Cerebellar nuclear complex (tissue), 1 donor: ENCODE results near the gene TCERG1L.
"Not testable (repeated sequence)": the region's sequence is repeated elsewhere in the genome, so short reads cannot be mapped to it uniquely, and the experiment has no call there.

Experiments
- DNase-seq, 2 experiments: peaks; one replicate each; lab custom pipeline; 2025; lab: John Stamatoyannopoulos, UW

TCERG1L gene

GRCh38 chr10:131248376-131249165 is 63.0 kb downstream of the TCERG1L start:
- DNase-seq = no peak

- DNase-seq = no peak
These were observed 63.6 kb downstream of the TCERG1L start for GRCh38 chr10:131247873-131248272.

GRCh38 chr10:131246775-131247174 is 64.7 kb downstream of the TCERG1L start:
- DNase-seq = no peak

GRCh38 chr10:131246089-131246488 is 65.4 kb downstream of the TCERG1L start:
- no peak for DNase-seq

GRCh38 chr10:131245475-131246059 is 66.0 kb downstream of the TCERG1L start:
- no peak for DNase-seq

GRCh38 chr10:131244836-131245235 is 66.7 kb downstream of the TCERG1L start:
- DNase-seq = no peak

- no peak for DNase-seq
These were observed 68.4 kb downstream of the TCERG1L start for GRCh38 chr10:131243076-131243475.

GRCh38 chr10:131242007-131242406 is 69.5 kb downstream of the TCERG1L start:
- no peak for DNase-seq

- no peak for DNase-seq
These were observed 70.8 kb downstream of the TCERG1L start for GRCh38 chr10:131240691-131241090.

- no peak for DNase-seq
These were observed 71.6 kb downstream of the TCERG1L start for GRCh38 chr10:131239926-131240325.

- no peak for DNase-seq
These were observed 72.1 kb downstream of the TCERG1L start for GRCh38 chr10:131239450-131239849.

- no peak for DNase-seq
These were observed 72.7 kb downstream of the TCERG1L start for GRCh38 chr10:131238669-131239280.

GRCh38 chr10:131237991-131238651 is 73.4 kb downstream of the TCERG1L start:
- no peak for DNase-seq

- DNase-seq = not testable (repeated sequence)
These were observed 76.9 kb downstream of the TCERG1L start for GRCh38 chr10:131234606-131235005.

- no peak for DNase-seq
These were observed 77.8 kb downstream of the TCERG1L start for GRCh38 chr10:131233611-131234258.

- DNase-seq = peak in 1 of 2 experiments; percentile 58
These were observed 79.5 kb downstream of the TCERG1L start for GRCh38 chr10:131231965-131232541.

GRCh38 chr10:131231323-131231964 is 80.1 kb downstream of the TCERG1L start:
- DNase-seq = no peak

- DNase-seq = no peak
These were observed 80.7 kb downstream of the TCERG1L start for GRCh38 chr10:131230641-131231322.

GRCh38 chr10:131230166-131230565 is 81.4 kb downstream of the TCERG1L start:
- no peak for DNase-seq

GRCh38 chr10:131227163-131227740 is 84.3 kb downstream of the TCERG1L start:
- no peak for DNase-seq
